HL-60 (cell line): ENCODE data around the gene KRTAP4-12.

ENCODE experiments used
- POLR2AphosphoS5 ChIP-seq: IDR thresholded peaks from 2 replicates; pipeline ENCODE4 v1.6.1; 2012; ENCODE audit warnings: low read depth
- SPI1 ChIP-seq: IDR thresholded peaks from 2 replicates; pipeline ENCODE4 v1.6.1; 2012; ENCODE audit warnings: low read depth, mild to moderate bottlenecking, borderline replicate concordance
- TF ChIP-seq, protein P1 (sequence below): IDR thresholded peaks from one replicate; pipeline ENCODE4 v1.5.1; 2011; ENCODE audit warnings: low read length, control low read depth, inconsistent platforms; ENCODE audit not compliant: insufficient read depth

DNA sequence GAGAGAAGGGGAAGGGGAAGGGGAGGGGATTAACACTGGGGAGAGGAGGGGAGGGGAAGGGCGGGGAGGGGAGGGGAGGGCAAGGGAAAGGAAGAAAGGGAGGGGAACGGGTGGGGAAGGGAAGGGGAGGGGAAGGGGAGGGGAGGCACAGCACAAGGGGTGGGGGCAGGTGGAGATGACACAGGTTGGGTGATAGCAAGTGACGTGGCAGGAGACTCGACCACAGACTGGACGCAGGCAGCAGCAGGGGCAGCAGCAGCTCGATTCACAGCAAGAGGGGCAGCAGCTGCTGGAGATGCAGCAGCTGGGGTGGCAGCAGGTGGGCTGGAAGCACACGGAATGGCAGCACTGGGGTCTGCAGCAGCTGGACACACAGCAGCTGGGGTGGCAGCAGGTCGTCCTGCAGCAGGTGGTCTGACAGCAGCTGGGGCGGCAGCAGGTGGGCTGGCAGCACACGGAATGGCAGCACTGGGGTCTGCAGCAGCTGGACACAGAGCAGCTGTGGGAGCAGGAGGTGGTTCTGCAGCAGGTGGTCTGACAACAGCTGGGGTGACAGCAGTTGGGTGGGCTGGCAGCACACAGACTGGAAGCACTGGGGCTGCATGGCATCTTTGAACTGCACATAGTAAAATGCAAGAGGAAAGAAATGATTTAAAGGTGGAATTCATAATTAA lies 22.3 kb downstream of the KRTAP4-12 start, which contains the start of gene KRTAP4-16:
- TF ChIP-seq POLR2AphosphoS5 (no peak), SPI1 (no peak)
- TF ChIP-seq, protein P1, sequence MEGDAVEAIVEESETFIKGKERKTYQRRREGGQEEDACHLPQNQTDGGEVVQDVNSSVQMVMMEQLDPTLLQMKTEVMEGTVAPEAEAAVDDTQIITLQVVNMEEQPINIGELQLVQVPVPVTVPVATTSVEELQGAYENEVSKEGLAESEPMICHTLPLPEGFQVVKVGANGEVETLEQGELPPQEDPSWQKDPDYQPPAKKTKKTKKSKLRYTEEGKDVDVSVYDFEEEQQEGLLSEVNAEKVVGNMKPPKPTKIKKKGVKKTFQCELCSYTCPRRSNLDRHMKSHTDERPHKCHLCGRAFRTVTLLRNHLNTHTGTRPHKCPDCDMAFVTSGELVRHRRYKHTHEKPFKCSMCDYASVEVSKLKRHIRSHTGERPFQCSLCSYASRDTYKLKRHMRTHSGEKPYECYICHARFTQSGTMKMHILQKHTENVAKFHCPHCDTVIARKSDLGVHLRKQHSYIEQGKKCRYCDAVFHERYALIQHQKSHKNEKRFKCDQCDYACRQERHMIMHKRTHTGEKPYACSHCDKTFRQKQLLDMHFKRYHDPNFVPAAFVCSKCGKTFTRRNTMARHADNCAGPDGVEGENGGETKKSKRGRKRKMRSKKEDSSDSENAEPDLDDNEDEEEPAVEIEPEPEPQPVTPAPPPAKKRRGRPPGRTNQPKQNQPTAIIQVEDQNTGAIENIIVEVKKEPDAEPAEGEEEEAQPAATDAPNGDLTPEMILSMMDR, result no peak
